DMS53 treated with DMSO at 0.1 percent for 48 hours (cell line): ENCODE results near the gene SEBOX.
A peak's percentile ranks its signal among the peaks of the same experiment; 100 is the strongest.

Source experiments
- DNase-seq: peaks from one replicate; lab custom pipeline; 2025; ENCODE audit not compliant: unreplicated experiment; lab: John Stamatoyannopoulos, UW

Gene SEBOX

GRCh38 chr17:28320215-28321061 lies 44.6 kb downstream of the SEBOX start:
- DNase-seq: no peak

GRCh38 chr17:28319598-28319935 lies 45.4 kb downstream of the SEBOX start:
- no peak for DNase-seq

GRCh38 chr17:28318759-28319597 lies 46.0 kb downstream of the SEBOX start, which contains the start of gene TMEM97:
Gene TMEM97, plus strand, starts transcription at chr17:28319200. Its CDS starts 40 bp downstream, at chr17:28319240.
- peak; percentile 93 for DNase-seq

- peak; percentile 11 for DNase-seq
Measured at GRCh38 chr17:28317966-28318758, 46.8 kb downstream of the SEBOX start.

- DNase-seq: no peak
Measured at GRCh38 chr17:28317099-28317965, 47.7 kb downstream of the SEBOX start.

- DNase-seq: no peak
Measured at GRCh38 chr17:28315846-28316705, 48.9 kb downstream of the SEBOX start.

GRCh38 chr17:28313841-28314240 lies 51.2 kb downstream of the SEBOX start:
- no peak for DNase-seq
